Esophagus squamous epithelium (tissue), 5 donors: ENCODE results near the gene UBR3. TPM values are rescaled to one million over a fixed set of nuclear protein-coding genes. Genes with fewer than 3 reads are reported as not detected.
"Not testable (repeated sequence)": the region's sequence is repeated elsewhere in the genome, so short reads cannot be mapped to it uniquely, and the experiment has no call there.

ENCODE experiments used
- DNase-seq: peaks from one replicate; lab custom pipeline; 2025; lab: John Stamatoyannopoulos, UW
- H3K27ac ChIP-seq, 4 donors: fragments of 200-600 bp; sonication (generic); one replicate each; pipeline ENCODE4 v1.5.1; 2016 to 2019; ENCODE audit warnings: mild to moderate bottlenecking in 1 of 4
- H3K27me3 ChIP-seq, 4 donors: fragments of 200-600 bp; sonication (generic); 1 replicate in 3 of 4; 2 replicates in 1 of 4; pipeline versions ENCODE4 v1.5.1 to v1.6.0; 2017 to 2021; ENCODE audit warnings: antibody characterized with exemption in 1 of 4
- H3K36me3 ChIP-seq, 3 donors: fragments of 200-600 bp; sonication (generic); one replicate each; pipeline ENCODE4 v1.5.1; 2016 to 2019
- H3K4me1 ChIP-seq, 3 donors: fragments of 200-600 bp; sonication (generic); one replicate each; pipeline ENCODE4 v1.5.1; 2017 to 2019
- H3K4me3 ChIP-seq, 4 donors: fragments of 200-600 bp; sonication (generic); 1 replicate in 3 of 4; 2 replicates in 1 of 4; pipeline ENCODE4 v1.5.1; 2016 to 2019; ENCODE audit warnings: mild to moderate bottlenecking in 2 of 4, moderate library complexity in 1 of 4
- H3K9me3 ChIP-seq, 3 donors: fragments of 200-600 bp; sonication (generic); one replicate each; pipeline ENCODE4 v1.5.1; 2016 to 2019
- CTCF ChIP-seq, 6 experiments: fragments of 450-650 bp in 4 of 6; fragments of 200-600 bp in 2 of 6; sonication (generic) in 2 of 6; IDR thresholded peaks; one replicate each; pipeline ENCODE4 v1.5.1; 2016 to 2019; ENCODE audit warnings: antibody characterized with exemption in 6 of 6, mild to moderate bottlenecking in 4 of 6, moderate library complexity in 4 of 6
- POLR2A ChIP-seq, 4 donors: fragments of 450-650 bp; IDR thresholded peaks; one replicate each; pipeline ENCODE4 v1.6.1; 2017; ENCODE audit warnings: antibody characterized with exemption in 4 of 4, mild to moderate bottlenecking in 4 of 4, moderate library complexity in 3 of 4
- WGBS, 2 donors: methylation state at CpG; one replicate each; pipeline ENCODE4 v1.1.5; 2018; 5-methylcytosine and 5-hydroxymethylcytosine counted together
- intact Hi-C: fragments of 100-400 bp; cut with DNase I; formaldehyde crosslinking; loops from one replicate; pipeline ENCODE4 v1.15.0; 2022
- total RNA-seq, 4 donors: library from RNA; depleted of rRNA; stranded (reverse); fragments of >200 nt; gene quantifications; one replicate each; pipeline ENCODE4 v1.1.0, GENCODE V29; 2016
- donor health status: DM: yes; HTN: yes; CAD: no.

The UBR3 gene
- total RNA-seq, 4 donors from 2014 or later, result 26.9 to 56.8 (median 43.2) TPM

GRCh38 chr2:169849710-169850109 lies 22.5 kb downstream of the UBR3 start:
- intact Hi-C loops, result no loop called here
- WGBS, 2 donors, result 90 to 100% methylated on average over 1 of the region's 1 CpG
- TF ChIP-seq POLR2A (IDR thresholded peaks at IDR 0.05), result no peak
- no peak for TF ChIP-seq CTCF (IDR thresholded peaks at IDR 0.05)
- H3K4me1 ChIP-seq, result peaks cover 0 to 8% (median 0%) of the 10 kb centered on the region in 3 donors
- H3K27me3 ChIP-seq, result no peaks in the 10 kb centered on the region
- DNase-seq, result no peak
- no peak overlapping the region for H3K4me3 ChIP-seq
- H3K9me3 ChIP-seq, result no peaks in the 10 kb centered on the region
- H3K27ac ChIP-seq, result no peak overlapping the region
- H3K36me3 ChIP-seq, result no peaks in the 10 kb centered on the region

GRCh38 chr2:169853041-169853668 lies 25.9 kb downstream of the UBR3 start:
- 85 to 88% methylated on average over 4 of the region's 4 CpGs for WGBS, 2 donors
- TF ChIP-seq CTCF (IDR thresholded peaks at IDR 0.05) (no peak), POLR2A (IDR thresholded peaks at IDR 0.05) (no peak)
- intact Hi-C loops, result no loop called here

DNA sequence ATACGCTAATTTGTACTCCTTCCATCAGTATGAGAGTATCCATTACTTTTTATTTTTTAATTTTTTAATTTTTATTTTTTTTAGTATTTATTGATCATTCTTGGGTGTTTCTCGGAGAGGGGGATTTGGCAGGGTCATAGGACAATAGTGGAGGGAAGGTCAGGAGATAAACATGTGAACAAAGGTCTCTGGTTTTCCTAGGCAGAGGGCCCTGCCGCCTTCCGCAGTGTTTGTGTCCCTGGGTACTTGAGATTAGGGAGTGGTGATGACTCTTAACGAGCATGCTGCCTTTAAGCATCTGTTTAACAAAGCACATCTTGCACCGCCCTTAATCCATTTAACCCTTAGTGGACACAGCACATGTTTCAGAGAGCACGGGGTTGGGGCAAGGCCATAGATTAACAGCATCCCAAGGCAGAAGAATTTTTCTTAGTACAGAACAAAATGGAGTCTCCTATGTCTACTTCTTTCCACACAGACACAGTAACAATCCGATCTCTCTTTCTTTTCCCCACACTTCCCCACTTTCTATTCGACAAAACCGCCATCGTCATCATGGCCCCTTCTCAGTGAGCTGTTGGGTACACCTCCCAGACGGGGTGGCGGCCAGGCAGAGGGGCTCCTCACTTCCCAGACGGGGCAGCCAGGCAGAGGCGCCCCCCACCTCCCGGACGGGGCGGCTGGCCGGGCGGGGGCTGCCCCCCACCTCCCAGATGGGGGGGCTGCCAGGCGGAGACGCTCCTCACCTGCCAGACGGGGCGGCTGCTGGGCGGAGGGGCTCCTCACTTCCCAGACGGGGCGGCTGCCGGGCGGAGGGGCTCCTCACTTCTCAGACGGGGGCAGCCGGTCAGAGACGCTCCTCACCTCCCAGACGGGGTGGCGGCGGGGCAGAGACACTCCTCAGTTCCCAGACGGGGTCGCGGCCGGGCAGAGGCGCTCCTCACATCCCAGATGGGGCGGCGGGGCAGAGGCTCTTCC lies 28.3 kb downstream of the UBR3 start:
- intact Hi-C loops, H3K36me3 ChIP-seq, H3K27ac ChIP-seq, H3K27me3 ChIP-seq, H3K4me3 ChIP-seq, H3K4me1 ChIP-seq, H3K9me3 ChIP-seq, DNase-seq: not testable (repeated sequence)
- WGBS, 2 donors, result 77 to 94% methylated on average over 4 to 6 of the region's 42 CpGs

More at GRCh38 chr2:169853041-169853668, 25.9 kb downstream of the UBR3 start:
- H3K27ac ChIP-seq, result no peak overlapping the region
- H3K9me3 ChIP-seq, result no peaks in the 10 kb centered on the region
- H3K4me1 ChIP-seq, result peaks cover 0 to 4% (median 0%) of the 10 kb centered on the region in 3 donors
- DNase-seq, result no peak
- peaks cover 0 to 6% (median 0%) of the 10 kb centered on the region in 3 donors for H3K36me3 ChIP-seq
- no peak overlapping the region for H3K4me3 ChIP-seq
- no peaks in the 10 kb centered on the region for H3K27me3 ChIP-seq

DNA sequence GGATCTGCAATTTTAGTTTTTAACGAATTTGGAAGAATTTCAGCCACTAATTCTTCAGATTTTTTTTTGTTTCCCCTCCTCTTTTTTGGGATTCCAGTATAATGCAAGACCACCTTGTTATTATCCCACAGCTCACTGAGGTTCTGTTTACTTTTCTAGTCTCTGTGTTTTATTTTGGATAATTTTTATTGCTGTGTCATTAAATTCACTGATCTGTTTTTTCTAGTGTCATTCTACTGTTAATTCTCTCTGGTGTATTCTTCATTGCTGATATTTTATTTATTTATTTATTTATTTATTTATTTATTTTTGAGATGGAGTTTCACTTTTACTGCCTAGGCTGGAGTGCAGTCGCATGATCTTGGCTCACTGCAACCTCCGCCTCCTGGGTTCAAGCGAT lies 32.2 kb downstream of the UBR3 start:
- Histone ChIP-seq H3K27ac (no peak overlapping the region), H3K36me3 (peaks cover 0 to 6% (median 0%) of the 10 kb centered on the region in 3 donors), H3K4me1 (peaks cover 0 to 14% (median 0%) of the 10 kb centered on the region in 3 donors), H3K4me3 (no peak overlapping the region), H3K27me3 (no peaks in the 10 kb centered on the region), H3K9me3 (no peaks in the 10 kb centered on the region)
- TF ChIP-seq POLR2A (IDR thresholded peaks at IDR 0.05) (no peak), CTCF (IDR thresholded peaks at IDR 0.05) (no peak)
- WGBS, 2 donors, result 89 to 94% methylated on average over 4 of the region's 4 CpGs
- no peak for DNase-seq
- intact Hi-C loops, result no loop called here

GRCh38 chr2:169860149-169860548 lies 32.9 kb downstream of the UBR3 start:
- peaks cover 0 to 14% (median 0%) of the 10 kb centered on the region in 3 donors for H3K4me1 ChIP-seq
- no peak overlapping the region for H3K27ac ChIP-seq
- no peaks in the 10 kb centered on the region for H3K27me3 ChIP-seq
- no peak overlapping the region for H3K4me3 ChIP-seq
- no peaks in the 10 kb centered on the region for H3K9me3 ChIP-seq
- intact Hi-C loops, result no loop called here
- 93 to 99% methylated on average over 4 of the region's 4 CpGs for WGBS, 2 donors
- H3K36me3 ChIP-seq, result peaks cover 0 to 6% (median 0%) of the 10 kb centered on the region in 3 donors
- TF ChIP-seq CTCF (IDR thresholded peaks at IDR 0.05), result no peak
- TF ChIP-seq POLR2A (IDR thresholded peaks at IDR 0.05), result no peak
- no peak for DNase-seq
